Glomerular visceral epithelial cell (primary cell): ENCODE measurements around the gene GGT6.

Experiments used
- DNase-seq: peaks from one replicate; pipeline ENCODE4 v3.0.0-alpha.2; 2016; ENCODE audit errors: extremely low spot score

The GGT6 gene

GRCh38 chr17:4551796-4552525 is 8.4 kb downstream of the GGT6 start:
- no peak for DNase-seq

GRCh38 chr17:4551141-4551540 is 9.2 kb downstream of the GGT6 start:
- DNase-seq, result no peak

- DNase-seq, result no peak
Measured at GRCh38 chr17:4550534-4551039, 9.8 kb downstream of the GGT6 start.

- no peak for DNase-seq
Measured at GRCh38 chr17:4549781-4550533, 10.4 kb downstream of the GGT6 start.

- DNase-seq, result peak; percentile 83
Measured at GRCh38 chr17:4548721-4549531, 11.5 kb downstream of the GGT6 start.

- DNase-seq, result no peak
Measured at GRCh38 chr17:4548061-4548461, 12.3 kb downstream of the GGT6 start.

- no peak for DNase-seq
Measured at GRCh38 chr17:4547118-4547906, 13.1 kb downstream of the GGT6 start.

- DNase-seq, result no peak
Measured at GRCh38 chr17:4545217-4545951, 15.0 kb downstream of the GGT6 start.

GRCh38 chr17:4544951-4545216 is 15.5 kb downstream of the GGT6 start:
- DNase-seq, result no peak

GRCh38 chr17:4544135-4544950 is 16.0 kb downstream of the GGT6 start:
- DNase-seq, result no peak

GRCh38 chr17:4543557-4544026 is 16.8 kb downstream of the GGT6 start:
- DNase-seq, result no peak

- no peak for DNase-seq
Measured at GRCh38 chr17:4542726-4543191, 17.6 kb downstream of the GGT6 start.

- DNase-seq, result no peak
Measured at GRCh38 chr17:4542003-4542725, 18.2 kb downstream of the GGT6 start.

GRCh38 chr17:4541328-4542002 is 18.9 kb downstream of the GGT6 start:
- DNase-seq, result no peak

GRCh38 chr17:4540687-4541327 is 19.6 kb downstream of the GGT6 start:
- DNase-seq, result no peak

GRCh38 chr17:4540224-4540651 is 20.1 kb downstream of the GGT6 start:
- DNase-seq, result no peak

- no peak for DNase-seq
Measured at GRCh38 chr17:4539576-4540223, 20.7 kb downstream of the GGT6 start.

- DNase-seq, result no peak
Measured at GRCh38 chr17:4539025-4539424, 21.4 kb downstream of the GGT6 start.
